IPS-18c (cell line): ENCODE measurements around the gene HSPA12A.

Experiments used
- H3K4me3 ChIP-seq: 2 replicates; pipeline ENCODE4 v1.7.0; 2013; ENCODE audit warnings: low read depth, mild to moderate bottlenecking, low read length, moderate library complexity; ENCODE audit not compliant: insufficient read depth
- H3K9me3 ChIP-seq: one replicate; pipeline ENCODE4 v1.6.1; 2013; ENCODE audit warnings: mild to moderate bottlenecking, low read length, moderate library complexity; ENCODE audit not compliant: control insufficient read depth, insufficient read depth

The HSPA12A gene

GRCh38 chr10:116774728-116775151 is 32.4 kb upstream of the HSPA12A start:
- Histone ChIP-seq H3K4me3 (no peak overlapping the region), H3K9me3 (no peaks in the 10 kb centered on the region)

- Histone ChIP-seq H3K4me3 (no peak overlapping the region), H3K9me3 (no peaks in the 10 kb centered on the region)
Measured at GRCh38 chr10:116772909-116773705, 30.7 kb upstream of the HSPA12A start.

- H3K9me3 ChIP-seq: no peaks in the 10 kb centered on the region
- H3K4me3 ChIP-seq: no peak overlapping the region
Measured at GRCh38 chr10:116771959-116772585, 29.7 kb upstream of the HSPA12A start.

GRCh38 chr10:116771101-116771958 is 29.0 kb upstream of the HSPA12A start:
- Histone ChIP-seq H3K9me3 (no peaks in the 10 kb centered on the region), H3K4me3 (no peak overlapping the region)

GRCh38 chr10:116770281-116770680 is 27.9 kb upstream of the HSPA12A start:
- H3K4me3 ChIP-seq: no peak overlapping the region
- no peaks in the 10 kb centered on the region for H3K9me3 ChIP-seq

GRCh38 chr10:116769791-116770190 is 27.4 kb upstream of the HSPA12A start:
- Histone ChIP-seq H3K4me3 (no peak overlapping the region), H3K9me3 (no peaks in the 10 kb centered on the region)

- Histone ChIP-seq H3K9me3 (no peaks in the 10 kb centered on the region), H3K4me3 (no peak overlapping the region)
Measured at GRCh38 chr10:116769368-116769767, 27.0 kb upstream of the HSPA12A start.

GRCh38 chr10:116768786-116769185 is 26.4 kb upstream of the HSPA12A start:
- H3K9me3 ChIP-seq: no peaks in the 10 kb centered on the region
- no peak overlapping the region for H3K4me3 ChIP-seq

GRCh38 chr10:116766837-116767634 is 24.7 kb upstream of the HSPA12A start:
- Histone ChIP-seq H3K4me3 (no peak overlapping the region), H3K9me3 (no peaks in the 10 kb centered on the region)

GRCh38 chr10:116766241-116766827 is 24.0 kb upstream of the HSPA12A start:
- H3K4me3 ChIP-seq: no peak overlapping the region
- no peaks in the 10 kb centered on the region for H3K9me3 ChIP-seq

GRCh38 chr10:116765648-116766081 is 23.3 kb upstream of the HSPA12A start:
- Histone ChIP-seq H3K9me3 (no peaks in the 10 kb centered on the region), H3K4me3 (no peak overlapping the region)

GRCh38 chr10:116764979-116765378 is 22.6 kb upstream of the HSPA12A start:
- Histone ChIP-seq H3K4me3 (no peak overlapping the region), H3K9me3 (no peaks in the 10 kb centered on the region)

- H3K9me3 ChIP-seq: no peaks in the 10 kb centered on the region
- no peak overlapping the region for H3K4me3 ChIP-seq
Measured at GRCh38 chr10:116763440-116763839, 21.1 kb upstream of the HSPA12A start.

- no peaks in the 10 kb centered on the region for H3K9me3 ChIP-seq
- H3K4me3 ChIP-seq: no peak overlapping the region
Measured at GRCh38 chr10:116761883-116762282, 19.5 kb upstream of the HSPA12A start.

- H3K9me3 ChIP-seq: no peaks in the 10 kb centered on the region
- H3K4me3 ChIP-seq: no peak overlapping the region
Measured at GRCh38 chr10:116760919-116761318, 18.6 kb upstream of the HSPA12A start.

- Histone ChIP-seq H3K4me3 (no peak overlapping the region), H3K9me3 (no peaks in the 10 kb centered on the region)
Measured at GRCh38 chr10:116757246-116757645, 14.9 kb upstream of the HSPA12A start.

GRCh38 chr10:116756277-116756676 is 13.9 kb upstream of the HSPA12A start:
- Histone ChIP-seq H3K4me3 (no peak overlapping the region), H3K9me3 (no peaks in the 10 kb centered on the region)
